ENCODE data around the gene ERC1.

Gene ERC1

GRCh38 chr12:1367331-1368291, 376.6 kb downstream of the ERC1 start:
- DNase-seq (ENCODE audit: low read depth, low spot score), result no peak
- H3K27ac ChIP-seq, result no peak overlapping the region

GRCh38 chr12:1369460-1369859, 378.4 kb downstream of the ERC1 start:
- DNase-seq (ENCODE audit: low read depth, low spot score), result no peak
- no peak overlapping the region for H3K27ac ChIP-seq

GRCh38 chr12:1369938-1370500, 379.0 kb downstream of the ERC1 start:
- no peak for DNase-seq (ENCODE audit: low read depth, low spot score)
- no peak overlapping the region for H3K27ac ChIP-seq

- H3K27ac ChIP-seq, result no peak overlapping the region
- DNase-seq (ENCODE audit: low read depth, low spot score), result no peak
Measured at GRCh38 chr12:1373901-1374735, 383.1 kb downstream of the ERC1 start.

- no peak overlapping the region for H3K27ac ChIP-seq
- no peak for DNase-seq (ENCODE audit: low read depth, low spot score)
Measured at GRCh38 chr12:1375323-1375722, 384.3 kb downstream of the ERC1 start.

GRCh38 chr12:1377117-1377516, 386.1 kb downstream of the ERC1 start:
- DNase-seq (ENCODE audit: low read depth, low spot score), result no peak
- H3K27ac ChIP-seq, result no peak overlapping the region

- no peak overlapping the region for H3K27ac ChIP-seq
- no peak for DNase-seq (ENCODE audit: low read depth, low spot score)
Measured at GRCh38 chr12:1377681-1378080, 386.7 kb downstream of the ERC1 start.

- no peak for DNase-seq (ENCODE audit: low read depth, low spot score)
- no peak overlapping the region for H3K27ac ChIP-seq
Measured at GRCh38 chr12:1380171-1380851, 389.3 kb downstream of the ERC1 start.

- H3K27ac ChIP-seq, result no peak overlapping the region
- no peak for DNase-seq (ENCODE audit: low read depth, low spot score)
Measured at GRCh38 chr12:1382151-1382550, 391.1 kb downstream of the ERC1 start.

- no peak overlapping the region for H3K27ac ChIP-seq
- no peak for DNase-seq (ENCODE audit: low read depth, low spot score)
Measured at GRCh38 chr12:1382826-1383225, 391.8 kb downstream of the ERC1 start.

GRCh38 chr12:1383758-1384157, 392.7 kb downstream of the ERC1 start:
- DNase-seq (ENCODE audit: low read depth, low spot score), result no peak
- H3K27ac ChIP-seq, result no peak overlapping the region

GRCh38 chr12:1384910-1385309, 393.9 kb downstream of the ERC1 start:
- no peak overlapping the region for H3K27ac ChIP-seq
- DNase-seq (ENCODE audit: low read depth, low spot score), result no peak

- H3K27ac ChIP-seq, result no peak overlapping the region
Measured at GRCh38 chr12:1391722-1392121, 400.7 kb downstream of the ERC1 start.

GRCh38 chr12:1395421-1395955, 404.5 kb downstream of the ERC1 start:
- DNase-seq (ENCODE audit: low read depth, low spot score), result no peak
- no peak overlapping the region for H3K27ac ChIP-seq

More at GRCh38 chr12:1391722-1392121, 400.7 kb downstream of the ERC1 start:
- no peak for DNase-seq (ENCODE audit: low read depth, low spot score)

- DNase-seq (ENCODE audit: low read depth, low spot score), result no peak
Measured at GRCh38 chr12:1398673-1399072, 407.6 kb downstream of the ERC1 start.

GRCh38 chr12:1401891-1402290, 410.9 kb downstream of the ERC1 start:
- DNase-seq (ENCODE audit: low read depth, low spot score), result no peak
- no peak overlapping the region for H3K27ac ChIP-seq

More at GRCh38 chr12:1398673-1399072, 407.6 kb downstream of the ERC1 start:
- H3K27ac ChIP-seq, result no peak overlapping the region

GRCh38 chr12:1403417-1403816, 412.4 kb downstream of the ERC1 start:
- DNase-seq (ENCODE audit: low read depth, low spot score), result no peak
- no peak overlapping the region for H3K27ac ChIP-seq

GRCh38 chr12:1405619-1406018, 414.6 kb downstream of the ERC1 start:
- DNase-seq (ENCODE audit: low read depth, low spot score), result no peak

GRCh38 chr12:1410794-1411193, 419.8 kb downstream of the ERC1 start:
- no peak for DNase-seq (ENCODE audit: low read depth, low spot score)
- H3K27ac ChIP-seq, result no peak overlapping the region

More at GRCh38 chr12:1405619-1406018, 414.6 kb downstream of the ERC1 start:
- no peak overlapping the region for H3K27ac ChIP-seq

GRCh38 chr12:1413930-1414329, 422.9 kb downstream of the ERC1 start:
- DNase-seq (ENCODE audit: low read depth, low spot score), result no peak
- no peak overlapping the region for H3K27ac ChIP-seq

Data from epithelial cell of prostate (primary cell).